RKO (cell line): ENCODE measurements around the gene ZNF407.
A peak's percentile ranks its signal among the peaks of the same experiment; 100 is the strongest.

Source experiments
- DNase-seq: peaks from one replicate; pipeline ENCODE4 v3.0.0-alpha.2; 2016; ENCODE audit warnings: low spot score

The ZNF407 gene

GRCh38 chr18:75053028-75053629 lies 455.5 kb downstream of the ZNF407 start:
- DNase-seq: no peak

GRCh38 chr18:75054046-75054445 lies 456.4 kb downstream of the ZNF407 start:
- no peak for DNase-seq

- DNase-seq: no peak
Measured at GRCh38 chr18:75054611-75055010, 456.9 kb downstream of the ZNF407 start.

- DNase-seq: no peak
Measured at GRCh38 chr18:75057169-75057960, 459.7 kb downstream of the ZNF407 start.

- DNase-seq: no peak
Measured at GRCh38 chr18:75060185-75060584, 462.5 kb downstream of the ZNF407 start.

- DNase-seq: no peak
Measured at GRCh38 chr18:75062297-75062886, 464.7 kb downstream of the ZNF407 start.

GRCh38 chr18:75063196-75063595 lies 465.5 kb downstream of the ZNF407 start:
- DNase-seq: no peak

GRCh38 chr18:75063615-75064512 lies 466.2 kb downstream of the ZNF407 start:
- no peak for DNase-seq

- DNase-seq: no peak
Measured at GRCh38 chr18:75064513-75064905, 466.8 kb downstream of the ZNF407 start.

- no peak for DNase-seq
Measured at GRCh38 chr18:75065251-75066000, 467.8 kb downstream of the ZNF407 start.

- no peak for DNase-seq
Measured at GRCh38 chr18:75066021-75066880, 468.6 kb downstream of the ZNF407 start.

- no peak for DNase-seq
Measured at GRCh38 chr18:75066936-75067335, 469.3 kb downstream of the ZNF407 start.

- no peak for DNase-seq
Measured at GRCh38 chr18:75067996-75068645, 470.5 kb downstream of the ZNF407 start.

GRCh38 chr18:75068682-75069435 lies 471.2 kb downstream of the ZNF407 start:
- DNase-seq: no peak

GRCh38 chr18:75070235-75070624 lies 472.6 kb downstream of the ZNF407 start:
- no peak for DNase-seq

GRCh38 chr18:75070625-75071483 lies 473.2 kb downstream of the ZNF407 start:
- DNase-seq: peak; percentile 97

- DNase-seq: no peak
Measured at GRCh38 chr18:75071484-75071785, 473.8 kb downstream of the ZNF407 start.

- DNase-seq: no peak
Measured at GRCh38 chr18:75071866-75072671, 474.4 kb downstream of the ZNF407 start.
